GM12878 (cell line): ENCODE measurements around the gene RAB11A.

Experiments used
- CHD2 ChIP-seq: IDR thresholded peaks from 2 replicates; pipeline ENCODE4 v1.6.1; 2011; ENCODE audit warnings: low read depth, low read length, improper control_type of control experiment, borderline replicate concordance
- EZH2 ChIP-seq: IDR thresholded peaks from 2 replicates; pipeline ENCODE4 v1.6.1; 2012; ENCODE audit warnings: low read depth, mild to moderate bottlenecking, control low read depth, inconsistent platforms, low read length, borderline replicate concordance; ENCODE audit not compliant: control insufficient read depth
- FOXK2 ChIP-seq: fragments of 450-650 bp; IDR thresholded peaks from 2 replicates; pipeline ENCODE4 v1.6.1; 2017; ENCODE audit warnings: mild to moderate bottlenecking, moderate library complexity
- JUND ChIP-seq: IDR thresholded peaks from 2 replicates; pipeline ENCODE4 v1.6.1; 2012; ENCODE audit warnings: low read depth, mild to moderate bottlenecking, low read length, improper control_type of control experiment, moderate library complexity
- MEF2A ChIP-seq: IDR thresholded peaks from 2 replicates; pipeline ENCODE4 v1.6.1; 2011; ENCODE audit warnings: low read depth, mild to moderate bottlenecking, low read length, moderate library complexity; ENCODE audit not compliant: insufficient read depth
- NFIC ChIP-seq: IDR thresholded peaks from 2 replicates; pipeline ENCODE4 v1.6.1; 2012; ENCODE audit warnings: low read depth, mild to moderate bottlenecking, inconsistent platforms, low read length, moderate library complexity
- POLR2A ChIP-seq: IDR thresholded peaks from 2 replicates; pipeline ENCODE4 v1.6.1; 2011; ENCODE audit warnings: low read depth, mild to moderate bottlenecking, low read length
- POLR2AphosphoS5 ChIP-seq: IDR thresholded peaks from 2 replicates; pipeline ENCODE4 v1.6.1; 2011; ENCODE audit warnings: mild to moderate bottlenecking, low read length, inconsistent platforms
- RAD21 ChIP-seq: IDR thresholded peaks from 2 replicates; pipeline ENCODE4 v1.6.1; 2011; ENCODE audit warnings: mild to moderate bottlenecking, low read depth, low read length, moderate library complexity; ENCODE audit not compliant: insufficient read depth
- SIN3A ChIP-seq: IDR thresholded peaks from 2 replicates; pipeline ENCODE4 v1.6.1; 2012; ENCODE audit warnings: low read depth, low read length, improper control_type of control experiment
- SMAD1 ChIP-seq: fragments of 450-650 bp; IDR thresholded peaks from 2 replicates; pipeline ENCODE4 v1.6.1; 2018; ENCODE audit warnings: mild to moderate bottlenecking, low read depth; ENCODE audit not compliant: partially characterized antibody
- SREBF2 ChIP-seq: IDR thresholded peaks from 2 replicates; pipeline ENCODE4 v1.6.1; 2012; ENCODE audit warnings: mild to moderate bottlenecking, low read length
- TF ChIP-seq, protein P1 (sequence below), 3 experiments: IDR thresholded peaks in 2 of 3; conservative IDR thresholded peaks in 1 of 3; 2 replicates each; pipeline ENCODE4 v1.5.1; 2011; ENCODE audit warnings: low read depth in 3 of 3, low read length in 3 of 3, mild to moderate bottlenecking in 3 of 3, control low read depth in 2 of 3, moderate library complexity in 2 of 3, inconsistent platforms in 1 of 3, mixed read lengths in 1 of 3; ENCODE audit not compliant: control insufficient read depth in 2 of 3, insufficient read depth in 1 of 3; ENCODE audit errors: extremely low read depth in 1 of 3

GRCh38 chr15:65896236-65896635 is 26.9 kb downstream of the RAB11A start:
- no peak for TF ChIP-seq RAD21
- TF ChIP-seq POLR2A: no peak
- TF ChIP-seq, protein P1, sequence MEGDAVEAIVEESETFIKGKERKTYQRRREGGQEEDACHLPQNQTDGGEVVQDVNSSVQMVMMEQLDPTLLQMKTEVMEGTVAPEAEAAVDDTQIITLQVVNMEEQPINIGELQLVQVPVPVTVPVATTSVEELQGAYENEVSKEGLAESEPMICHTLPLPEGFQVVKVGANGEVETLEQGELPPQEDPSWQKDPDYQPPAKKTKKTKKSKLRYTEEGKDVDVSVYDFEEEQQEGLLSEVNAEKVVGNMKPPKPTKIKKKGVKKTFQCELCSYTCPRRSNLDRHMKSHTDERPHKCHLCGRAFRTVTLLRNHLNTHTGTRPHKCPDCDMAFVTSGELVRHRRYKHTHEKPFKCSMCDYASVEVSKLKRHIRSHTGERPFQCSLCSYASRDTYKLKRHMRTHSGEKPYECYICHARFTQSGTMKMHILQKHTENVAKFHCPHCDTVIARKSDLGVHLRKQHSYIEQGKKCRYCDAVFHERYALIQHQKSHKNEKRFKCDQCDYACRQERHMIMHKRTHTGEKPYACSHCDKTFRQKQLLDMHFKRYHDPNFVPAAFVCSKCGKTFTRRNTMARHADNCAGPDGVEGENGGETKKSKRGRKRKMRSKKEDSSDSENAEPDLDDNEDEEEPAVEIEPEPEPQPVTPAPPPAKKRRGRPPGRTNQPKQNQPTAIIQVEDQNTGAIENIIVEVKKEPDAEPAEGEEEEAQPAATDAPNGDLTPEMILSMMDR (IDR thresholded peaks at IDR 0.05 in 2 of 3, conservative IDR thresholded peaks at IDR 0.05 in 1 of 3; ENCODE audit: control insufficient read depth in 2 of 3, extremely low read depth in 1 of 3, insufficient read depth in 1 of 3, low read depth in 3 of 3, low read length in 3 of 3): no peak
- TF ChIP-seq SIN3A: no peak
- no peak for TF ChIP-seq SMAD1
- no peak for TF ChIP-seq POLR2AphosphoS5
- no peak for TF ChIP-seq MEF2A
- TF ChIP-seq SREBF2: no peak
- TF ChIP-seq NFIC: no peak
- no peak for TF ChIP-seq EZH2
- TF ChIP-seq FOXK2: no peak
- TF ChIP-seq CHD2: no peak
- no peak for TF ChIP-seq JUND
